Dedifferentiated amniotic fluid mesenchymal stem cell (primary cell): ENCODE data around the gene PARD6B.
"Not testable (repeated sequence)": the region's sequence is repeated elsewhere in the genome, so short reads cannot be mapped to it uniquely, and the experiment has no call there.

ENCODE experiments used
- DNase-seq: peaks from one replicate; pipeline ENCODE4 v3.0.0-alpha.2; 2016; ENCODE audit errors: extremely low spot score

The PARD6B gene

DNA sequence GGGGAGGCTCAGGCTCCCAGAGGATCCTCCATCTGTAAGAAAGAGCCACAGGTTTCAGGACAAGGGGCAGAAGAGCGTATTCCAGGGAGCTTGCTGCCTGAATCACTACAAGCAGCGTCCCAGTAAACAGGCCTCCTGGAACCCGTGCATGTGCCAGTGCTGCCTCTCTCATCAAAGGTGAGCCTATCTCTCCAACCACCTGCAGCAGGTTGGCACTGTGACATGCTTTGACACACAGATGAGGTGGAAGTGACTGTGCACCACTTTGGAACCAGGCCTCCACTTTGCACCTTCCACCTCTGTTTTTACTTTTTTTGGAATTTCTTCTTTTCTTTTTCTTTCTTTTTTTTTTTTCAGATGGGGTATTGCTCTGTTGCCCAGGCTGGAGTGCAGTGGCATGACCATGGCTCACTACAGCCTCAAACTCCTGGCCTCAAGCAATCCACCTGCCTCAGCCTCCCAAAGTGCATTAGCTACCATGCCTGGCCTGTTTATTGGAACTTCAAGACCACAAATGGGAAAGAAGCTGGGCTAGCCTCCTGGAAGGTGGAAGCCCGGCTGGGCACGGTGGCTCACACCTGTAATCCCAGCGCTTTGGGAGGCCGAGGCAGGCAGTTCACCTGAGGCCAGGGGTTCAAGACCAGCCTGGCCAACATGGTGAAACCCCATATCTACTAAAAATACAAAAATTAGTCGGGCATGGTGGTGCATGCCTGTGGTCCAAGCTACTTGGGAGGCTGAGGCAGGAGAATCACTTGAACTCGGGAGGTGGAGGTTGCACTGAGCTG, 27.5 kb upstream of the PARD6B start:
- not testable (repeated sequence) for DNase-seq

DNA sequence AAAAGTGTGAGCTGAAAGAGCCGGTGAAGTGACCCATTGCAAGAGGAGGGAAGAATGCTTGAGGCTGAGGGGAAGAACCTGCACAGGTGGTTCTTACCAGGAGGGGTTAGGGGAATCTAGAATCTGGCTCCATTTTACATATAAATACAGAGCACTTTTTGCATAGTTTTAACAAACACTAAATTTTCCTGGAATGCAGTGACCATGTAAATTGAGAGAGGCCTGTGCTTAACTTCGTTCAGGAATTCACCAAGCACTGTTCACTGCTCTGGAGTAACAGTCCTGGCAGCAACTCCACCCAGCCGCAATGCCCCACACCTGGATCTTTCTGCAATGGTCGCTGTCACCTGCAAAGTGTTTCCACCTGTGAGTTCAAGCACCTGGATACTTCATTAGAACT, 26.9 kb upstream of the PARD6B start:
- DNase-seq: no peak

DNA sequence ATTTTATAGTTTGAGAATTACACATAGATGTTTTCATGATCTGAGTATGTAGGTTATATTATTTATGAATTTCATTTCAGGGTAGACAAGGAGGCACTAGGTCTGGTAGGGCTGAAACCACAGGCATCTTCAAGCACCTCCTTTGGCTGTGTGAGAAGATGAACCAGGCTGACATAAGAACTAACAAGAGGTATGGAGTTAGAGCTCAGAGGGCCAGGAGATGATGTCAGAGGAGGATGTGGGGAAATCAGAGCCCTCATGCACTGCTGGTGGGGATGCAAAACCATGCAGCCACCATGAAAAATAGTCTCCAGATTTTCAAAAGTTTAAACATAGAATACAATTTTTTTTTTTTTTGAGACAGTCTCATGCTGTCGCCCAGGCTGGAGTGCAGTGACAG, 26.4 kb upstream of the PARD6B start:
- DNase-seq: no peak

DNA sequence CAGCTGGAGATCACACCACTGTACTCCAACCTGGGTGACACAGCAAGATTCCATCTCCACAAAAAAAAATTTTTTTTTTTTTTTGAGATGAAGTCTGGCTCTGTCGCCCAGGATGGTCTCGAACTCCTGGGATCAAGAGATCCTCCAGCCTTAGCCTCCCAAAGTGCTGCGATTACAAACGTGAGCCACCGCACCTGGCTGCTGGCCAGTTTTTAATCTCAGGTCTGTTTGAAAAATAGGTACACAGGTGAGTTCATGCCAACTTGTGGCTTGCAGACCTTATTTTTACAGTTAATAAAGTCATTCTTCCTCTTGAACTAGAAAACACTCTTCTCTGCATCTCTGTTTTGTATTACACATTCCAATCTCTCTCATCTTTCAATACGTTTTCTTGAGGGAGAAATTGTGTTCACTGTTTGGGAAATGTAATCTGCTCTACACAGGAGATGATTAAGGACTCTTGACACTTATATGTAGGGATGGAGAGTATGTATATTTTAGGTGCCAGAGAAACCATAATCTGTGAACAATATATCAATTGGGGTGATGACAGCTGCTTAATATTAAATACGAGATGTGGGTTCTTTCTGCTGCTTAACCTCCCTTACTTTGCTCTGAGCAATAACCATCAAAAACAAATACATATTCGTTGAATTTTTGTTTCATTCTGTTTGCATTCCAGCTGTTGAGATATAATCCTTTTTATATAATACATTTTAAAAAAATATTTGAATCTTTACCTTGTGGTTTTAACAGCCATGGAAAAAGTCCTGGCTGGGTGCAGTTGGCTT, 22.3 kb upstream of the PARD6B start:
- no peak for DNase-seq

DNA sequence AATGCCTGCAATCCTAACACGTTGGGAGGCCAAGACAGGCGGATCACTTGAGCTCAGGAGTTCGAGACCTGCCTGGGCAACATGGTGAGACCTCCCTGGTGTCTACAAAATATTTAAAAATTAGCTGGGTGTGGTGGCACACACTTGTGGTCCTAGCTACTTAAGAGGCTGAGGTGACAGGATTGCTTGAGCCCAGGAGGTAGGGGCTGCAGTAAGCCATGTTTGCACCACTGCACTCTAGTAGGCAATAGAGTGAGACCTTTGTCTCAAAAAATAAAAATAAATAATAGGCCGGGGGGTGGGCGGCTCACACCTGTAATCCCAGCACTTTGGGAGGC, 21.8 kb upstream of the PARD6B start:
- no peak for DNase-seq

DNA sequence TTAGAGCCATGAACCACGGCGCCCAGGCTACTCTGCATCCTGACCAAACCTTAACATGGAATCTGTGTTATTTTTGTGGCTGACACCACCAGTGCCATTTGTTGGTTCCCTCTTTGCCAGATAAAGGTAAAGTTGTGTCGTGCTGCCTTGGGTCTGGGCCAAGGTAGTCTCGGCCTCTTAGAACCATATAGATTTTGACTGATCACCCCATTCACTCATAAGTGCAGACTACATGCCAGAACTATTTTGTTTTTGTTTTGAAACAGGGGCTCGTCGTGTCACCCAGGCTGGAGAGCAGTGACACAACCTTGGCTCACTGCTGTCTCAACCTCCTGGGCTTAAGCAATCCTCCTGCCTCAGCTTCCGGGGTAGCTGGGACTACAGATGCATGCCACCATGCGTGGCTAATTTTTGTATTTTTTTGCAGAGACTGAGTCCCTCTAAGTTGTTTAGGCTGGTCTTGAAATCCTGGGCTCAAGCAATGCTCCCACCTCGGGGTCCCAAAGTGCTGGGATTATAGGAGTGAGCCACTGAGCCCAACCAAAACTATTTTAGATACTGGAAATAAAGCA, 20.8 kb upstream of the PARD6B start:
- DNase-seq: no peak

DNA sequence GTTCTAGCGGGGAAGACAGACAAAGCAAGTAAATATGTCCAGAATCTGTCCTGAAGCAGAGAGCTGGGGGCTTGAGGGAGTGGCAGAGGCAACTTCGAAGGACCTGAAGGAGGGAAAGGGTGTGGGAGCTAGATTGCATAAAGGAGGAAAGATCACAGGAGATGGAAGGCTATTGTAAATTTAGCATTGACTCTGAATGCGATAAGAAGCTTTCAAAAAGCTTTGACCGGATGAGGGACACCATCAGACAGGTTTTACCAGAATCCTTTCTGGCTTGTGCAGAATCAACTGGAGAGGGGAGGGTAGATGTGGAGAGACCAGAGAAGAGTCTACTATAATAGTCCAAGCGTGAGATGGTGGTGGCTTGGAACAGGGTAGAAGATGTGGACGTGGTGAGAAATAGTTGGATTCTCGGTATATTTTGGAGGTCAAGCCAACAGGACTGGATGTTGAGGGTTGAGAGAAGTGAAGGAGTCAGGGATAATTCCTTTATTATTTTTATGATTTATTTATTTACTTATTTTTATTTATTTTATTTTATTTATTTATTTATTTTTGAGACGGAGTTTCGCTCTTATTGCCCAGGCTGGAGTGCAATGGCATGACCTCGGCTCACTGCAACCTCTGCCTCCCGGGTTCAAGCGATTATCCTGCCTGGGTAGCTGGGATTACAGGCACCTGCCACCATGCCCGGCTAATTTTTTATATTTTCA, 20.1 kb upstream of the PARD6B start:
- no peak for DNase-seq

DNA sequence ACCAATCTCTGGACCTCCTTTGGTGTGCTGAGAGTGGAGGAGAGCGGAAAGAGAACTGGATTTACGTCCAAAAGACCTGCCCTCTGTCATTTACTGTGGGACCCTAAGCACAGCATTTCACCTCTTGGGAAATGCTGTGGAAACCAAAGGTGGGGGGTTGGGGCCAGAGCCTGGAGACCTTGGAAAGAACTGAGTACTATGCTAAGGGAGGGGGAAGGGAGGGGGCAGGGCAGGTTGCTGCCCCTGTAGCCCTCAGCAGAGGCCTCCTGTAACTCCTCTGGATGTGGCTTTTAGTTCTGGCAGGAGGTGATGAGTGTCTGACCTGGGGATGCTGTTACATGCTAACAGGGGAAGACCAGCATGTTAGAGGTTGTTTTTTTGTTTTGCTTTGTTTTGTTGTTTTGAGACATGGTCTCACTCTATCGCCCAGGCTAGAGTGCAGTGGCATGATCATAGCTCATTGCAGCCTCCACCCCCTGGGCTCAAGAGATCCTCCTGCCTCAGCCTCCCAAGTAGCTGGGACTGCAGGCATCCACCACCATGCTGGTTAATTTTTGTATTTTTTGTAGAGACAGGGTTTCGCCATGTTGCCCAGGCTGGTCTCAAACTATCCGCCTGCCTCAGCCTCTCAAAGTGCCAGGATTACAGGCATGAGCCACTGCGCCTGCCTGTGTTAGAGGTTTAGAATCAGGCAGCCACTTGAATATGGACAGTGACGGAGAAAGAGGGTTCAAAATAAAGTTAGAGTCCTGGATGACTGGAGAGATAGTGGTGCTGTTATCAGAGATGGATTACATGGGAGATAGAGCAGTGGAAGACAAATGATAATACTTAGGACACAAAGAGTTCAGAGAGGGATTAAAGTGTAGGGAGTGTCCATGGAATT, 18.4 kb upstream of the PARD6B start:
- no peak for DNase-seq

DNA sequence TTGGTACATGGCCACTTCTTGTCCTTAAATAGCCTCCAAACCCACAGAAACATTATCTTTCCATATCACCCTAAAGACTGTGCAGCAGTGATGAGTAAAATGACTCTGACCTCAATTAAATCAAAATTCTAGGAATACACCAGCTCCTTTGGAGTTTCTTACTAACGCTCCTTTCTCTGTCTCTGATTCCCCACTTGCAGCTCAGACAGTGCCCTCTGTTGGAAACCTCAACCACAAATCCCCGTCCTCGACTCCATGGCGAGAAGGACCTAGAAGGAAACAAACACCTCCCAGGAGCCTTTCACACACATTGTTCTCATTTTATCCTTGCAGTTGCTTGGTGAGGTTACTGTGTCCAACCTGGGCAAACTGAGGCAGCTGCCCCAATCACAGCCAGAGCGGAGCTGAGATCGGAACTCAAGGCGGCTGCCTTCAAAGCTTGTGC, 17.7 kb upstream of the PARD6B start:
- no peak for DNase-seq

DNA sequence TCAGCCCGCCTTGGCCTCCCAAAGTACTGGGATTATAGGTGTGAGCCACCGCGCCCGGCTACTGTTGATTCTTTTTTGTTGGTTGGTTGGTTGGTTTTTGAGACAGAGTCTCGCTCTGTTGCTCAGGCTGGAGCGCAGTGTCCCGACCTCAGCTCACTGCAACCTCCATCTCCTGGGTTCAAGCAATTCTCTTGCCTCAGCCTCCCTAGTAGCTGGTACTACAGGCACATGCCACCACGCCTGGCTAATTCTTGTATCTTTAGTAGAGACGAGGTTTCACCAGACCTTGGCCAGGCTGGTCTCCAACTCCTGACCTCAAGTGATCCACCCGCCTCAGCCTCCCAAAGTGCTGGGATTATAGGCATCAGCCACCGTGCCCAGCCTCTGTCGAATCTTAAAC, 17.0 kb upstream of the PARD6B start:
- not testable (repeated sequence) for DNase-seq

DNA sequence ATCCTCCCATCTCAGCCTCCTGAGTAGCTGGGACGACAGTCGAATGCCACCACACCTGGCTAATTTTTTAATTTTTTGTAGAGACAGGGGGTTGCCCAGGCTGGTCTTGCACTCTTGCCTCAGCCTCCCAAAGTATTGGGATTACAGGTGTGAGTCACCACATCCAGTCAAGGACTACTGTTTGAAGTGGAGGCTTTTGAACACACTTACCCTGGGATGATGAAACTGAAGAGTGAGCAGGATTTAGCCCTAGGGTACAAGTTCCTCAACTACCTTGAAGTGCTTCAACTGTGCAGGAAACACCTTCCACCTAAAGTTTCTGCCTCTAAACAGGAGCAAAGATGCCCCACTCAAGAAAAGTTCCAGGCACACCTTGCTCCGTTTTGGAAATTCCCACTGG, 15.7 kb upstream of the PARD6B start:
- no peak for DNase-seq

DNA sequence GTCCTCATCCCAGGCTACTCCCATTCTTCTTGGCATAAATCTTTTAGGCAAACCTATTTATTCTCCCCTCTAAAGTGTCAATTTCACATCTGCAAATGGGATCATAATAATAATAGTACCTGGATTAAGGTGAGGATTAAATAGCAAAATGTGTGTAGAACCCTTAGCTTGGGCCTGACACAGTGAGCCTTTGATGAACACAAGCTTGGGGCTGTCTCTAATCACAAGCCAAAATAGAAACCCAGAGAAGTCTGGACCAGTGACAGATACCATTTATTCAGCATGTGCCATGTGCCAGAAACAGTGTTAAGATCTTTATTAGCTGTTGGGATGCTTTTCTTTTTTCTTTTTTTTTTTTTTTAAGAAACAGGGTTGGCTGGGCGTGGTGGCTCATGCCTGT, 14.9 kb upstream of the PARD6B start:
- DNase-seq: no peak

DNA sequence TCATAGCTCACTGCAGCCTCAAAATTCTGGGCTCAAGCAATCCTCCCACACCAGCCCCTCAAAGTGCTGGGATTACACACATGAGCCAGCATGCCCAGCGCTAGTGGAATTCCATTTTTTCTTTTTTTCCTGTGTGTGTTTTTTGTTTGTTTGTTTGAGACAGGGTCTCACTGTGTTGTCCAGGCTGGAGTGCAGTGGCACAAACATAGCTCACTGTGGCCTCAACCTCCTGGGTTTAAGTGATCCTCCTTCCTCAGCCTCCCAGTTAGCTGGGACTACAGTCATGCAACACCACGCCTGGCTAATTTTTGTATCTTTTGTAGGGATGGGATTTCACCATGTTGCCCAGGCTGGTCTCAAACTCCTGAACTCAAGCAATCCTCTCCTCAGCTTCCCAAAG, 14.1 kb upstream of the PARD6B start:
- no peak for DNase-seq

DNA sequence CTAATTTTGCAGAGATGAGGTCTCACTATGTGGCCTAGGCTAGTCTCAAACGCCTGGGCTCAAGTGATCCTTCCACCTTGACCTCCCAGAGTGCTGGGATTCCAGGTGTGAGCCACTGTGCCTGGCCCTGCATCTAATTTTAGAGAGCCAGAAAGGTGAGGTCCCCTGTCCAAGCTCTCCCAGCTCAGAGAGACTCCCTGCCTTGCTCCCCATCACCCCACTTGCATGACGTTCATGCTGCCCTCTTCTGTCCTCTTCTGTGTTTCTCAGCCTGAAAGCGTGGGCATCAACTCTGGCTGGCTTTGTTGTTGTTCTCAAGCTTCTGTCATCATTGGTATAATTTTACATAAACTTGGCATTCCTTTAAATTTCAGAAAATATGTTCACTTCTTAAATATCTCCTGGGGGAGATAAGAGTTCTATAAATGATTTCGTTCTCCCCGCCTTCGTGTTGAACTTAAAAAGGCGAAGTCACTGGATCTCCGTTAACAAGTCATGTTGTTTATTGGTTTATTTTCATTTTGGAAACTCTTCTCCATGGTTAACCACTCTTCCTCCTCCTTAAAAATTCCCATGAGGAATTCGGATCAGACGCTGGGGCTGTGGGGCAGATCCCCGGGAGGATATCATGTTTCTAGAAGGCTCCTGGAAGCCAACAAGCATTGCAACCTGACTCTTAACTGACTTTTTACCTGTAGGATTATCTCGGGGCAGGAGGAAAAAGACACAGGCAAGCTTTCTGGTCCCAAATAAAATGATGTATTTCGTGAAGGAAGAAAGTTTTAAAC, 13.2 kb upstream of the PARD6B start:
- DNase-seq: no peak

DNA sequence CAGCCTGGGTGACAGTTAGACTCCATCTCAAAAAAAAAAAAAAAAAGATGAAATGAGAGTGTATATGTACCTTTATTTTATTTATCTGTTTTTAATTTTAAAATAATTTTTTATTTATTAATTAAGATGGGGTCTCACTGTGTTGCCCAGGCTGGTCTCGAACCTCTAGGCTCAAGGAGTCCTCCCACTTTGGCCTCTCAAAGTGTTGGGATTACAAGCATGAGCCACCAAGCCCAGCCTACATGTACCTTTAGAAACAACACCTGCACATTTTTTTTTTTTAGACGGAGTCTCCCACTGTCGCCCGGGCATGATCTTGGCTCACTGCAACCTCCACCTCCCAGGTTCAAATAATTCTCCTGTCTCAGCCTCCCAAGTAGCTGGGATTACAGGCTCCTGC, 12.1 kb upstream of the PARD6B start:
- no peak for DNase-seq

DNA sequence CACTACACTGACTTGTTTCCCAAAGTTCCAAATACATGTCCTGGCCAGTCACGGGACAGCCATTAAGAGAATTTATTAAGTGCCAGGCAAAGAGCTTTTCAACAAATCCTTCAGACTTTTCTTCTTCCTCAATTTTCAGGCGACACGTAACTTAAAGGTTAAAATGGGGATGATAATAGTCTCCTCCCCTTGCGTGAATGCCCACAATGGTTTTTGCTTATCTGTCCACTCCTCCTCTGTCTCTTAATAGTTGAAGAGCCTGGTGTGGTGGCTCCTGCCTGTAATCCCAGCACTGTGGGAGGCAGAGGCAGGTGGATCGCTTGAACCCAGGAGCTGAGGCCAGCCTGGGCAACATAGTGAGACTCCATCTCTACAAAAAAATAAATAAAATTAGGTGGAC, 11.4 kb upstream of the PARD6B start:
- DNase-seq: no peak

DNA sequence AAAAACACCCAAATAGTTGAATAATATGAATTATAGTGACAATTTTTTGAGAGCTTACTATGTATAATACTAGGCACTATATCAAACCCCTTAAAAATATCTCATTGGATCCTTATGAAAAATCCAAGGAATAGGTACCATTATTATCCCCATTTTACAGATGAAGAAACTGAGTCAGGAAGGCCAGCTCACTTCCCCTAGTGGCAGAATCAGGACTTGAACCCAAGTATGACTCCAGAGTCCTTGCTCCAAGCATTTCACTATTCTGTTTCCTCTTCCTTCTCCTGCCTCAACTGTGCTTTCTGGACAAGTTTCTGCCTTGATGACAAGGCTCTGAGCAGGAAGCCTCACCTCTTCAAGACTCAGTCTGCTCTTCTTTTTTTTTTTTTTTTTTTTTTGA, 10.8 kb upstream of the PARD6B start:
- no peak for DNase-seq

DNA sequence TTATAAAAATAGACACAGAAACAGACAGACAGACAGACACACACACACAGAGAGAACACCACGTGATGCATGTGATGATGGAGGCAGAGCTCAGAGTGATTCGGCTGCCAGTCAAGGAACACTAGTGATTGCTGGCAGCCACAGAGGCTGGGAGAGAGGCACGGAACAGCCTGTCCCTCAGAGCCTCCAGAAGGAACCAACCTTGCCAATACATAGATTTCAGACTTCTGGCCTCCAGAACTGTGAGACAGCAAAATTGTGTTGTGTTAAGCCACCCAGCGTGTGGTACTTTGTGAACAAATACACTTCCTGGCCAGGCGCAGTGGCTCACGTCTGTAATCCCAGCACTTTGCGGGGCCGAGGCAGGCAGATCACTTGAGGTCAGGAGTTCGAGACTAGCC, 9.5 kb upstream of the PARD6B start:
- no peak for DNase-seq

DNA sequence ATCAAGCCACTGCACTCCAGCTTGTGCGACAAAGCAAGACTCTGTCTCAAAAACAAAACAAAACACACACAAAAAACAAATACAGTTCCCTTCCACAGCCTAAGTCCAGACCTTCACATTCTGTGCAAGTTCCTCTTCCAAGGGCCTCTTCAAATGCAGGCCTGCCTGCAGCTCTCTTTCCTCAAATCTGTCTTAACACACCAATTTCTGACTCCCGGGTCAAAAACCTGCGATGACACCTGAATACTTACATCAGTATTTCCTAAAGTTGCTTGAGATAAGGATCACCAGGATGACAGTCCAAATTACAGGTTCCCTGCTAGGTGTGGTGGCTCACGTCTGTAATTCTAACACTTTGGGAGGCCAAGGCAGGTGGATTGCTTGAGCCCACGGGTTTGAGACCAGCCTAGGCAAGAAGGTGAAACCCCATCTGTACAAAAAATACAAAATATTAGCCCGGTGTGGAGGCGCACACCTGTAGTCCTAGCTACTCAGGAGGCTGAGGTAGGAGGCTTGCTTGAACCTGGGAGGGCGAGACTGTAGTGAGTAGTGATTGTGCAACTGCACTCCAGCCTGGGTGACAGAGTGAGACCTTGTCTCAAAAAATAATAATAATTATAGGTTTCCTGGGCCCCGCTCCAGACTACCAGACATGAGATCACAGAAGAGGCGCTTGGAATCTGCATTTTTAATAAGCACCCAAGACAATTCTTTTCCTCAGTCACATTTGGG, 8.8 kb upstream of the PARD6B start:
- no peak for DNase-seq

DNA sequence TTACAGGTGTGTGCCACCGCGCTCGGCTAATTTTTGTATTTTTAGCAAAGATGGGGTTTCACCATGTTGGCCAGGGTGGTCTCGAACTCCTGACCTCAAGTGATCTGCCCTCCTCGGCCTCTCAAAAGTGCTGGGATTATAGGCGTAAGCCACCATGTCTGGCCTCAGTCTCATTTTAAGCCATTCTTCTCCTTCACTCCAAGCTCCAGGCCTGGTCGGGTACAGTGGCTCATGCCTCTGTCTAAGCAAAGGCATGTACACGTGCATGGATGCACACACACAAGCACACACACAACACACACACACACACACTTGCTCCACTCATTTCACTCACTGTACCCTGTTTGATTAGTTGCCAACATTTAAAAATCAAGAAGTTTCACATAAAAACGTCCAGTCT, 7.7 kb upstream of the PARD6B start:
- no peak for DNase-seq
